ENCODE measurements around the gene TRANK1. TPM values are rescaled to one million over a fixed set of nuclear protein-coding genes. Genes with fewer than 3 reads are reported as not detected.

The TRANK1 gene
- total RNA-seq, 4 donors from 2014 or later = 4.9 to 12.3 (median 9.1) TPM

DNA sequence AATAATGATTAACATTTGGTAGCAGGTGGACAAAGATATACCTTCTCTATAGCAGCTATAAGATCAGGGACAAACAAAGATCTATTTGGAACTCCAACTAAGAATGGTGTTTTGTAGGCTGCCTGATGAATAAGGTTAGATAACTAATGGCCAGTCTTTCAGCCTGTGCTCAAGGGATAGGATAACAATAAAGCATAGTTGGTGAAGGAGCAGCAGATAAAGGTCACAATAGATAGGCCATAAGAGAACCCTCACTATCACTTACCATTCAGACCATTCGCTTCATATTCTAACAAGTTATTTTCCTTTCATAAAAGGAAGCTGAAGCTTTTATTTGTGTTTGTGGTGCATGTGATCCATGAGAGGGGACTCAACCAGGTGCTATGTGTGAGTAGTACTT lies 28.3 kb upstream of the TRANK1 start:
- Histone ChIP-seq H3K27ac (no peak overlapping the region), H3K4me1 (no peaks in the 10 kb centered on the region), H3K9me3 (no peaks in the 10 kb centered on the region), H3K4me3 (no peak overlapping the region), H3K27me3 (no peaks in the 10 kb centered on the region), H3K36me3 (peaks cover 0 to 31% of the 10 kb centered on the region in 2 donors)
- ATAC-seq = no peak
- WGBS, 2 donors (ENCODE audit: low coverage in 1 of 2) = 91 to 100% methylated on average over 1 of the region's 1 CpG
- TF ChIP-seq, protein P1, sequence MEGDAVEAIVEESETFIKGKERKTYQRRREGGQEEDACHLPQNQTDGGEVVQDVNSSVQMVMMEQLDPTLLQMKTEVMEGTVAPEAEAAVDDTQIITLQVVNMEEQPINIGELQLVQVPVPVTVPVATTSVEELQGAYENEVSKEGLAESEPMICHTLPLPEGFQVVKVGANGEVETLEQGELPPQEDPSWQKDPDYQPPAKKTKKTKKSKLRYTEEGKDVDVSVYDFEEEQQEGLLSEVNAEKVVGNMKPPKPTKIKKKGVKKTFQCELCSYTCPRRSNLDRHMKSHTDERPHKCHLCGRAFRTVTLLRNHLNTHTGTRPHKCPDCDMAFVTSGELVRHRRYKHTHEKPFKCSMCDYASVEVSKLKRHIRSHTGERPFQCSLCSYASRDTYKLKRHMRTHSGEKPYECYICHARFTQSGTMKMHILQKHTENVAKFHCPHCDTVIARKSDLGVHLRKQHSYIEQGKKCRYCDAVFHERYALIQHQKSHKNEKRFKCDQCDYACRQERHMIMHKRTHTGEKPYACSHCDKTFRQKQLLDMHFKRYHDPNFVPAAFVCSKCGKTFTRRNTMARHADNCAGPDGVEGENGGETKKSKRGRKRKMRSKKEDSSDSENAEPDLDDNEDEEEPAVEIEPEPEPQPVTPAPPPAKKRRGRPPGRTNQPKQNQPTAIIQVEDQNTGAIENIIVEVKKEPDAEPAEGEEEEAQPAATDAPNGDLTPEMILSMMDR (IDR thresholded peaks at IDR 0.05) = no peak
- TF ChIP-seq POLR2AphosphoS5 (IDR thresholded peaks at IDR 0.05) (no peak), EP300 (IDR thresholded peaks at IDR 0.05) (no peak), POLR2A (IDR thresholded peaks at IDR 0.05) (no peak)

GRCh38 chr3:36972163-36972562 lies 27.3 kb upstream of the TRANK1 start:
- Histone ChIP-seq H3K9me3 (no peaks in the 10 kb centered on the region), H3K4me3 (no peak overlapping the region), H3K4me1 (no peaks in the 10 kb centered on the region), H3K27ac (no peak overlapping the region), H3K27me3 (no peaks in the 10 kb centered on the region), H3K36me3 (peaks cover 0 to 31% of the 10 kb centered on the region in 2 donors)
- 80 to 87% methylated on average over 1 of the region's 2 CpGs for WGBS, 2 donors (ENCODE audit: low coverage in 1 of 2)
- TF ChIP-seq EP300 (IDR thresholded peaks at IDR 0.05) (no peak), POLR2A (IDR thresholded peaks at IDR 0.05) (no peak), POLR2AphosphoS5 (IDR thresholded peaks at IDR 0.05) (no peak)
- TF ChIP-seq, protein P1 (IDR thresholded peaks at IDR 0.05) = no peak
- ATAC-seq = no peak

DNA sequence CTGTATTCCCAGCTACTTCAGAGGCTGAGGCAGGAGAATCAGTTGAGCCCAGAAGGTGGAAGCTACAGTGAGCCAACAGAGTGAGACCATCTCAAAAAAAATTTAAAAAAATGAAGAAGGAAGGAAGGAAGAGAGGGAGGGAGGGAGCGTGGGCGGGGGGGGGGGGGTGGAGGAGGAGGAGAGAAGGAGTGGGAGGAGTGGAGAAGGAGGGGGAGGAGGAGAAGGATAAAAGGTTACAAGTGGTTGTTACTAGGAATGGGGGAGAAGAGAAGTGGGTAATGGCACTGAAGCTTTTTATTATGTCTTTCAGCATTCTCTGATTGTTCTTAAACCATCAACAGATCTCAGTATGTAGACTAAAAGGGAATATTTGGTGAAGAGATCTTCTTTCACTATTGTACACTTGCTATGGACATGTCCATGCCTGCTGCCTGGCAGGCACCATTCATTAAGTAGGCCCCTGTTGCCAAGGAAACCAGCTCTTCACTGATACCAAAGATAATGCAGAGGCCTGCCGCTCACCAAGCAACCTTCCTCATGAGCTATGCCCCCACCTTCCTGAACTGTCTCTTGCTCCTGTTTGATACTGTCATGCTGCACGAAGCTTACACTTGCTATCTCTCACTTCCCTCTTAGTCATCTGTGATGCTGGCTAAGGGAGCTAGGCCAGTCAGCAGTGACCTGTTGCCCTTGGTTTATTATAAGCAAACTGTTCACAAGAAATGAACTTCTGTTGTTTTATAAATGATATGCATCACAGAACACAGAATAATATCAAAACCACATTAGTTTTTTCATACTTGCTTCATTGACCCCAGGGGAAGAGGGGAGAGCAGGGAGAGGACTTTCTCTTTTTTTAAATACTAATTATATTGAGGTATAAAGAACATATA lies 24.9 kb upstream of the TRANK1 start:
- no peak overlapping the region for H3K27ac ChIP-seq
- no peak for ATAC-seq
- 44 to 57% methylated on average over 3 to 4 of the region's 4 CpGs for WGBS, 2 donors (ENCODE audit: low coverage in 1 of 2)

GRCh38 chr3:36969085-36969484 lies 24.2 kb upstream of the TRANK1 start:
- Histone ChIP-seq H3K9me3 (no peaks in the 10 kb centered on the region), H3K27me3 (no peaks in the 10 kb centered on the region), H3K4me1 (no peaks in the 10 kb centered on the region), H3K27ac (no peak overlapping the region), H3K36me3 (peaks cover 0 to 14% of the 10 kb centered on the region in 2 donors), H3K4me3 (no peak overlapping the region)
- no peak for ATAC-seq
- WGBS, 2 donors (ENCODE audit: low coverage in 1 of 2) = 86 to 96% methylated on average over 3 to 4 of the region's 4 CpGs
- TF ChIP-seq, protein P1 (IDR thresholded peaks at IDR 0.05) = no peak
- TF ChIP-seq POLR2AphosphoS5 (IDR thresholded peaks at IDR 0.05) = no peak
- no peak for TF ChIP-seq EP300 (IDR thresholded peaks at IDR 0.05)
- no peak for TF ChIP-seq POLR2A (IDR thresholded peaks at IDR 0.05)

More for the DNA sequence above, 24.9 kb upstream of the TRANK1 start:
- no peaks in the 10 kb centered on the region for H3K4me1 ChIP-seq
- H3K27me3 ChIP-seq = no peaks in the 10 kb centered on the region
- TF ChIP-seq, protein P1 (IDR thresholded peaks at IDR 0.05) = no peak
- TF ChIP-seq POLR2A (IDR thresholded peaks at IDR 0.05) (no peak), EP300 (IDR thresholded peaks at IDR 0.05) (no peak), POLR2AphosphoS5 (IDR thresholded peaks at IDR 0.05) (no peak)
- peaks cover 0 to 20% of the 10 kb centered on the region in 2 donors for H3K36me3 ChIP-seq
- H3K4me3 ChIP-seq = no peak overlapping the region
- H3K9me3 ChIP-seq = no peaks in the 10 kb centered on the region

DNA sequence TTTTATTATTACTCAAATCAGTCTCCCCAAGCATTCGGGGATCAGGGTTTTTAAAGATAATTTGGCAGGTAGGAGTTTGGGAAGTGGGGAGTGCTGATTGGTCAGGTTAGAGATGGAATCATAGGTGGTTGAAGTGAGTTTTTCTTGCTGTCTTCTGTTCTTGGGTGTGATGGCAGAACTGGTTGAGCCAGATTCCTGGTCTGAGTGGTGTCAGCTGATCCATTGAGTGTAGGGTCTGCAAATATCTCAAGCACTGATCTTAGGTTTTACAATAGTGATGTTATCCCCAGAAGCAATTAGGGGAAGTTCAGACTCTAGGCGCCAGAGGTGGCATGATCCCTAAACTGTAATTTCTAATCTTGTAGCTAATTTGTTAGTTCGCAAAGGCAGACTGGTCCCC lies 20.6 kb upstream of the TRANK1 start:
- no peaks in the 10 kb centered on the region for H3K27me3 ChIP-seq
- no peak for ATAC-seq
- no peaks in the 10 kb centered on the region for H3K4me1 ChIP-seq
- 73 to 76% methylated on average over 2 to 3 of the region's 3 CpGs for WGBS, 2 donors (ENCODE audit: low coverage in 1 of 2)
- no peak for TF ChIP-seq POLR2A (IDR thresholded peaks at IDR 0.05)
- no peak for TF ChIP-seq POLR2AphosphoS5 (IDR thresholded peaks at IDR 0.05)
- TF ChIP-seq, protein P1 (IDR thresholded peaks at IDR 0.05) = no peak
- TF ChIP-seq EP300 (IDR thresholded peaks at IDR 0.05) = no peak
- H3K27ac ChIP-seq = no peak overlapping the region
- H3K36me3 ChIP-seq = no peaks in the 10 kb centered on the region
- no peaks in the 10 kb centered on the region for H3K9me3 ChIP-seq
- H3K4me3 ChIP-seq = no peak overlapping the region

All from gastroesophageal sphincter (tissue), 4 donors.